Lower leg skin (tissue), 3 donors: ENCODE results near the gene LHB.

Experiments used
- CTCF ChIP-seq, 3 donors: fragments of 450-650 bp; IDR thresholded peaks; one replicate each; pipeline ENCODE4 v1.5.1; 2016; ENCODE audit warnings: antibody characterized with exemption in 3 of 3, mild to moderate bottlenecking in 3 of 3, moderate library complexity in 2 of 3
- POLR2A ChIP-seq, 2 donors: fragments of 450-650 bp; IDR thresholded peaks; one replicate each; pipeline ENCODE4 v1.6.1; 2016 to 2017; ENCODE audit warnings: antibody characterized with exemption in 2 of 2, mild to moderate bottlenecking in 1 of 2, moderate library complexity in 1 of 2

GRCh38 chr19:48967346-48968178 lies 49.3 kb downstream of the LHB start:
- TF ChIP-seq POLR2A (IDR thresholded peaks at IDR 0.05) = no peak
- no peak for TF ChIP-seq CTCF (IDR thresholded peaks at IDR 0.05)
